Fibroblast of the aortic adventitia (primary cell): Measurements from ENCODE around the gene OR51T1. TPM values are rescaled to one million over a fixed set of nuclear protein-coding genes. Genes with fewer than 3 reads are reported as not detected.

Experiments
- DNase-seq: peaks from one replicate; pipeline ENCODE4 v3.0.0-alpha.2; 2010; ENCODE audit warnings: low read depth
- H3K4me3 ChIP-seq: 2 replicates; pipeline ENCODE4 v1.5.1; 2011; ENCODE audit warnings: low read depth, mild to moderate bottlenecking, control low read depth, low read length, moderate library complexity
- CTCF ChIP-seq: IDR thresholded peaks from 2 replicates; pipeline ENCODE4 v1.5.1; 2011; ENCODE audit warnings: mild to moderate bottlenecking, low read length, control low read depth, inconsistent platforms; ENCODE audit not compliant: insufficient read depth
- total RNA-seq: library from RNA; depleted of rRNA; stranded (reverse); fragments of >200 nt; gene quantifications from 2 replicates; pipeline ENCODE4 v1.2.3, GENCODE V29; 2012; ENCODE audit warnings: low replicate concordance

OR51T1 gene
- total RNA-seq, 1 donor: not detected

- H3K4me3 ChIP-seq: no peak overlapping the region
- no peak for TF ChIP-seq CTCF
- no peak for DNase-seq
Measured at GRCh38 chr11:4890279-4890678, 8.6 kb downstream of the OR51T1 start.

GRCh38 chr11:4891996-4892640, 10.4 kb downstream of the OR51T1 start:
- peak; percentile 75 for DNase-seq
- peak; percentile 19 for TF ChIP-seq CTCF
- H3K4me3 ChIP-seq: no peak overlapping the region

GRCh38 chr11:4903484-4903883, 21.8 kb downstream of the OR51T1 start, which contains the start of gene OR51A7:
TSS of gene OR51A7 (plus strand) at chr11:4903783. CDS start at chr11:4907370, 3,587 bp downstream.
- TF ChIP-seq CTCF: no peak
- H3K4me3 ChIP-seq: no peak within 1 kb of the TSS
- no peak for DNase-seq

GRCh38 chr11:4916581-4916980, 34.9 kb downstream of the OR51T1 start:
- H3K4me3 ChIP-seq: no peak overlapping the region
- no peak for DNase-seq
- TF ChIP-seq CTCF: no peak

- H3K4me3 ChIP-seq: no peak within 1 kb of the TSS
- TF ChIP-seq CTCF: no peak
Measured at GRCh38 chr11:4919250-4919649, 37.5 kb downstream of the OR51T1 start, which contains the start of gene OR51G2. TSS of gene OR51G2 (minus strand) at chr11:4919350. CDS start at chr11:4915663, 3,687 bp downstream.

GRCh38 chr11:4921796-4922195, 40.1 kb downstream of the OR51T1 start:
- DNase-seq: no peak

More at GRCh38 chr11:4919250-4919649, 37.5 kb downstream of the OR51T1 start, which contains the start of gene OR51G2:
- no peak for DNase-seq

More at GRCh38 chr11:4921796-4922195, 40.1 kb downstream of the OR51T1 start:
- TF ChIP-seq CTCF: no peak
- H3K4me3 ChIP-seq: no peak overlapping the region
